Smooth muscle cell (in vitro differentiated cells): Measurements from ENCODE around the gene MICB. TPM values are rescaled to one million over a fixed set of nuclear protein-coding genes. Genes with fewer than 3 reads are reported as not detected.

ENCODE experiments used
- DNase-seq: peaks from one replicate; lab custom pipeline; 2025; ENCODE audit not compliant: unreplicated experiment; lab: John Stamatoyannopoulos, UW
- H2AFZ ChIP-seq: fragments of 200-600 bp; sonication (generic); 2 replicates; pipeline ENCODE4 v1.6.0; 2016; ENCODE audit warnings: antibody characterized with exemption, low read depth, mild to moderate bottlenecking
- H3F3A ChIP-seq: fragments of 200-600 bp; sonication (generic); 2 replicates; pipeline ENCODE4 v1.6.0; 2017; ENCODE audit warnings: antibody characterized with exemption, low read depth
- H3K27ac ChIP-seq: fragments of 200-600 bp; sonication (generic); 2 replicates; pipeline ENCODE4 v1.5.1; 2016; ENCODE audit warnings: low read depth, mild to moderate bottlenecking
- H3K27me3 ChIP-seq: fragments of 200-600 bp; sonication (generic); 2 replicates; pipeline ENCODE4 v1.6.1; 2016; ENCODE audit warnings: low read depth, mild to moderate bottlenecking
- H3K36me3 ChIP-seq: fragments of 200-600 bp; sonication (generic); 2 replicates; pipeline ENCODE4 v1.5.1; 2016; ENCODE audit warnings: low read depth
- H3K4me1 ChIP-seq: fragments of 200-600 bp; sonication (generic); 2 replicates; pipeline ENCODE4 v1.5.1; 2016; ENCODE audit warnings: low read depth
- H3K4me2 ChIP-seq: fragments of 200-600 bp; sonication (generic); 2 replicates; pipeline ENCODE4 v1.6.0; 2016; ENCODE audit warnings: mild to moderate bottlenecking
- H3K4me3 ChIP-seq: fragments of 200-600 bp; sonication (generic); 2 replicates; pipeline ENCODE4 v1.5.1; 2016; ENCODE audit warnings: mild to moderate bottlenecking
- H3K79me2 ChIP-seq: fragments of 200-600 bp; sonication (generic); 2 replicates; pipeline ENCODE4 v1.6.0; 2016; ENCODE audit warnings: low read depth, mild to moderate bottlenecking
- H3K9ac ChIP-seq: fragments of 200-600 bp; sonication (generic); 2 replicates; pipeline ENCODE4 v1.6.0; 2016; ENCODE audit warnings: low read depth
- H3K9me3 ChIP-seq: fragments of 200-600 bp; sonication (generic); replicated peaks from 2 replicates; pipeline ENCODE4 v1.5.1; 2016; ENCODE audit warnings: low read depth
- H4K20me1 ChIP-seq: fragments of 200-600 bp; sonication (generic); 2 replicates; pipeline ENCODE4 v1.6.0; 2016; ENCODE audit warnings: low read depth
- WGBS: methylation state at CpG from one replicate; pipeline ENCODE4 v1.1.7; 2016; ENCODE audit warnings: low lambda C conversion rate; 5-methylcytosine and 5-hydroxymethylcytosine counted together
- polyA plus RNA-seq: library from polyadenylated mRNA; unstranded; fragments of >200 nt; fragmentation: Nextera tagmentation; extraction: Ambion mirVana; gene quantifications from 2 replicates; pipeline ENCODE4 v1.2.1, GENCODE V29; 2016
- total RNA-seq: library from RNA; depleted of rRNA; stranded (reverse); fragments of >200 nt; gene quantifications from 2 replicates; pipeline ENCODE4 v1.2.3, GENCODE V29; 2014
- TF ChIP-seq, protein P1 (sequence below): fragments of 200-600 bp; sonication (generic); IDR thresholded peaks from 2 replicates; pipeline ENCODE4 v1.5.1; 2017; ENCODE audit warnings: borderline replicate concordance, mild to moderate bottlenecking, antibody characterized with exemption; ENCODE audit not compliant: insufficient read depth, poor library complexity, severe bottlenecking

MICB gene
- total and polyA plus RNA-seq, 2 experiments from 2014 or later = 2.4 to 2.9 TPM

DNA sequence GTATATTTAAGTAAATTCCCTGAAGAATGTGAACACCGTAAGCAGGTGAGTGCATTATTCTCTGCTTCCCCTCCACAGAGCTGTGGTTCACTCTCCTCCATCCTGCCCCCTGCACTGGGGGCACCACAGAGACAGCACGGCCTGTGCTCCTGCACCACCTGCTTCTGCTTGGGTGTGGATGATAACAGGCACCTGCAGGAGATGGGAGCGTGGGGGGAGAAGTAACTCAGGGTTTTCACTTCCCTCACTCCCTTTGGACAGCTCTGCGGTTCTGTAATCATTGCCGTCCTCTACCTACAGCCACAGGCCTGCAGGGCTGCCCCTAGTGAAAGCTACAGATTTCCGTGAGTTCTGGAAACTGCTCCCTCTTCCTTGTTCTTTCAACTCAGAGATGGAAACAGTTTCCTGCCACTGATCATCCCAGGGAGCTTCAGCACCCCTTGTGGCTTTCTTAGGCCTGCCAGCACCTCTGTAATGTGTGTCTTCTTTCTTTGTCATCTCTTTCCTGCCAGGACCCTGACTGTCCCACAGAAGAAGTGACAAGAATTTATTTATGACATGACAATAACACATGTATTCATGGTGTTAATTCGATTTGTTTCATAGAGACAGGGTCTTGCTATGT lies 21.3 kb upstream of the MICB start:
- Histone ChIP-seq H3K4me1 (no peaks in the 10 kb centered on the region), H3K9ac (no peak overlapping the region), H3K4me2 (no peak overlapping the region), H3K4me3 (no peak overlapping the region), H2AFZ (no peak overlapping the region), H3K36me3 (no peaks in the 10 kb centered on the region), H3K27ac (no peak overlapping the region), H3K9me3 (no peaks in the 10 kb centered on the region), H3K79me2 (no peaks in the 10 kb centered on the region), H3F3A (no peaks in the 10 kb centered on the region), H4K20me1 (no peaks in the 10 kb centered on the region), H3K27me3 (peaks cover 8% of the 10 kb centered on the region)
- DNase-seq = no peak
- TF ChIP-seq, protein P1, sequence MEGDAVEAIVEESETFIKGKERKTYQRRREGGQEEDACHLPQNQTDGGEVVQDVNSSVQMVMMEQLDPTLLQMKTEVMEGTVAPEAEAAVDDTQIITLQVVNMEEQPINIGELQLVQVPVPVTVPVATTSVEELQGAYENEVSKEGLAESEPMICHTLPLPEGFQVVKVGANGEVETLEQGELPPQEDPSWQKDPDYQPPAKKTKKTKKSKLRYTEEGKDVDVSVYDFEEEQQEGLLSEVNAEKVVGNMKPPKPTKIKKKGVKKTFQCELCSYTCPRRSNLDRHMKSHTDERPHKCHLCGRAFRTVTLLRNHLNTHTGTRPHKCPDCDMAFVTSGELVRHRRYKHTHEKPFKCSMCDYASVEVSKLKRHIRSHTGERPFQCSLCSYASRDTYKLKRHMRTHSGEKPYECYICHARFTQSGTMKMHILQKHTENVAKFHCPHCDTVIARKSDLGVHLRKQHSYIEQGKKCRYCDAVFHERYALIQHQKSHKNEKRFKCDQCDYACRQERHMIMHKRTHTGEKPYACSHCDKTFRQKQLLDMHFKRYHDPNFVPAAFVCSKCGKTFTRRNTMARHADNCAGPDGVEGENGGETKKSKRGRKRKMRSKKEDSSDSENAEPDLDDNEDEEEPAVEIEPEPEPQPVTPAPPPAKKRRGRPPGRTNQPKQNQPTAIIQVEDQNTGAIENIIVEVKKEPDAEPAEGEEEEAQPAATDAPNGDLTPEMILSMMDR = no peak
- 81% methylated on average over 7 of the region's 7 CpGs for WGBS

DNA sequence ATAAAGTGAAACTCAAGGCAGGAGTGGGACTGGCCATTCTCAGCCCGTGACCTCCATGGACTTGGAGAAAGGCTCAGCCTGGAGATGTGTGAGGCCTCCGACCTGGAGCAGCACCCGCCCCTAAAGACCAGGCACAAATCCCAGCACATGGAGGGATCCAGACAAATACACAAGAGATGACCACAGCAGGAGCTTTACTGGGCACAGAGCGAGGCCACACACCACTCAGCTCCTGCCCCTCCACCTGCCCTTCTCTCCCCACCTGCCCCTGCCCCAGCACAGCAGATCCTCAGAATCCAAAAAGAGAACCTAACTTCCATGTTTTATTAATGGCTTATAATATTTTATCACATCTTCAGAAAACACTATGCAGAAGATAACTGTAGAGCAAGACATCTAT lies 20.4 kb upstream of the MICB start:
- TF ChIP-seq, protein P1 = no peak
- 85% methylated on average over 4 of the region's 4 CpGs for WGBS
- no peak overlapping the region for H3K4me3 ChIP-seq
- H3K27ac ChIP-seq = no peak overlapping the region
- no peaks in the 10 kb centered on the region for H3K79me2 ChIP-seq
- no peaks in the 10 kb centered on the region for H3K4me1 ChIP-seq
- no peaks in the 10 kb centered on the region for H4K20me1 ChIP-seq
- no peak overlapping the region for H3K4me2 ChIP-seq
- H3K9ac ChIP-seq = no peak overlapping the region
- H3K36me3 ChIP-seq = no peaks in the 10 kb centered on the region
- no peak for DNase-seq
- peaks cover 8% of the 10 kb centered on the region for H3K27me3 ChIP-seq
- H3K9me3 ChIP-seq = no peaks in the 10 kb centered on the region
- no peak overlapping the region for H2AFZ ChIP-seq
- H3F3A ChIP-seq = no peaks in the 10 kb centered on the region

DNA sequence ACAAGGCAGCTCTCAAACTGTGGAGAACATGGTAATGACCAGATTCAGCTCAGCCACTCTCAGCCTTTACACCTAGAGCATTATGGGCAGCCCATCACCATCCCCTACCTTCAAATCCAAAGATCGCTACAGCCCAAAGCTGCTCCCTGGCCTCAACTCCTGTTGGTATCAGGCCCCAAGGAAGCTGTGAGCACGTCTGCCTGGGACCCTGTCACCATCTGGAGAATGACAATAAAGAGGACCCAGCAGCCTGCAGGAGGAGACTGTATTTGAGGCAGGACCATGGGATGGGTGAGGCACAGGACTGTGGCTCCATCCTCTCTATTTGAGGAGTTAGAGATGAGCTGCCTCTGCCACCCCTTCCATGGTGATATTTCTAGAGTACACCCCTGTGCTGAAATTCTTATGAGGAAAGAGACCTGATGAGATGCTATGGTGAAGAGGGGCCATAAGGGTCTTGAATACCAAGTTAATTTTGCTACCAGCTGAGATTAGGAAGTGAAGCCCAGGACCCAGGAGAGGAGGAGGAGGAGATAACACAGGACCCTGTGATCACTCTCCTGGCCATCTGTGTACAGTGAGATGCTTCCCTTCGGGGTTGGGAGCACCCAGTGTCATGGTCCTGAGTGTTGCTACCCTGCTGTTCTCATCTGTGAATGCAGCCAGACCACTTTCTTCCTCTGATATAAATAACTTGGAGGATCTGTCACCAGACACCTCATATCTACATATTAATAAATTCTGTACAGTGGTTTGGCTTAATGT lies 19.6 kb upstream of the MICB start:
- Histone ChIP-seq H3K79me2 (no peaks in the 10 kb centered on the region), H4K20me1 (no peaks in the 10 kb centered on the region), H3K4me2 (no peak overlapping the region), H3K36me3 (no peaks in the 10 kb centered on the region), H3K4me1 (no peaks in the 10 kb centered on the region), H3K9me3 (no peaks in the 10 kb centered on the region), H3K9ac (no peak overlapping the region), H3K4me3 (no peak overlapping the region), H3K27me3 (peaks cover 8% of the 10 kb centered on the region), H3F3A (no peaks in the 10 kb centered on the region), H2AFZ (no peak overlapping the region), H3K27ac (no peak overlapping the region)
- 79% methylated on average over 3 of the region's 3 CpGs for WGBS
- TF ChIP-seq, protein P1 = no peak
- no peak for DNase-seq
